H9 (cell line): ENCODE data around the gene CPNE7. TPM values are rescaled to one million over a fixed set of nuclear protein-coding genes. Genes with fewer than 3 reads are reported as not detected.
"Not testable (repeated sequence)": the region's sequence is repeated elsewhere in the genome, so short reads cannot be mapped to it uniquely, and the experiment has no call there.

Experiments
- DNase-seq: peaks from one replicate; pipeline ENCODE4 v3.0.0-alpha.2; 2017
- H2AFZ ChIP-seq: one replicate; pipeline ENCODE4 v1.6.1; 2013; ENCODE audit warnings: mild to moderate bottlenecking, low read length, control low read depth, moderate library complexity
- H2AK5ac ChIP-seq: 2 replicates; pipeline ENCODE4 v1.6.1; 2013; ENCODE audit warnings: low read length, control low read depth, mixed read lengths; ENCODE audit not compliant: insufficient read length
- H2BK120ac ChIP-seq: one replicate; pipeline ENCODE4 v1.6.1; 2013; ENCODE audit warnings: low read depth, mild to moderate bottlenecking, low read length, control low read depth, inconsistent platforms; ENCODE audit not compliant: poor library complexity, severe bottlenecking
- H2BK12ac ChIP-seq: 2 replicates; pipeline ENCODE4 v1.6.1; 2013; ENCODE audit warnings: low read length, control low read depth, mixed read lengths, low read depth; ENCODE audit not compliant: insufficient read length
- H2BK15ac ChIP-seq: 2 replicates; pipeline ENCODE4 v1.6.1; 2013; ENCODE audit warnings: low read depth, low read length, control low read depth
- H2BK20ac ChIP-seq: one replicate; pipeline ENCODE4 v1.6.1; 2013; ENCODE audit warnings: low read depth, mild to moderate bottlenecking, low read length, control low read depth, inconsistent platforms; ENCODE audit not compliant: poor library complexity, severe bottlenecking
- H2BK5ac ChIP-seq: 2 replicates; pipeline ENCODE4 v1.6.1; 2013; ENCODE audit warnings: low read length, control low read depth, mixed read lengths; ENCODE audit not compliant: insufficient read length
- H3K14ac ChIP-seq: 2 replicates; pipeline ENCODE4 v1.6.1; 2013; ENCODE audit warnings: low read length, control low read depth; ENCODE audit not compliant: insufficient read depth
- H3K18ac ChIP-seq: 2 replicates; pipeline ENCODE4 v1.6.1; 2013; ENCODE audit warnings: low read depth, mild to moderate bottlenecking, mixed read lengths, low read length, control low read depth; ENCODE audit not compliant: insufficient read length
- H3K23ac ChIP-seq: 2 replicates; pipeline ENCODE4 v1.6.1; 2013; ENCODE audit warnings: low read length, control low read depth, mixed read lengths, low read depth; ENCODE audit not compliant: insufficient read length
- H3K23me2 ChIP-seq: 2 replicates; pipeline ENCODE4 v1.6.1; 2013; ENCODE audit warnings: low read depth, mild to moderate bottlenecking, mixed read lengths, low read length, control low read depth; ENCODE audit not compliant: insufficient read length, poor library complexity, severe bottlenecking
- H3K27ac ChIP-seq: 2 replicates; pipeline ENCODE4 v1.5.1; 2013; ENCODE audit warnings: low read length, control low read depth, mixed read lengths, low read depth; ENCODE audit not compliant: insufficient read length
- H3K27me3 ChIP-seq: 2 replicates; pipeline ENCODE4 v1.6.1; 2013; ENCODE audit warnings: low read length, control low read depth, inconsistent platforms; ENCODE audit not compliant: insufficient read depth
- H3K4ac ChIP-seq: 2 replicates; pipeline ENCODE4 v1.6.1; 2013; ENCODE audit warnings: low read depth, mild to moderate bottlenecking, control low read depth, inconsistent platforms, low read length, moderate library complexity
- H3K4me1 ChIP-seq: 2 replicates; pipeline ENCODE4 v1.6.1; 2013; ENCODE audit warnings: low read length, control low read depth, inconsistent platforms; ENCODE audit not compliant: insufficient read depth
- H3K4me2 ChIP-seq: 2 replicates; pipeline ENCODE4 v1.6.1; 2013; ENCODE audit warnings: low read length, control low read depth, mixed read lengths; ENCODE audit not compliant: insufficient read length, insufficient read depth
- H3K56ac ChIP-seq: 2 replicates; pipeline ENCODE4 v1.6.1; 2013; ENCODE audit warnings: low read depth, mild to moderate bottlenecking, mixed read lengths, low read length, control low read depth; ENCODE audit not compliant: insufficient read length
- H3K79me1 ChIP-seq: 2 replicates; pipeline ENCODE4 v1.6.1; 2013; ENCODE audit warnings: low read depth, mild to moderate bottlenecking, moderate library complexity, low read length, control low read depth, inconsistent platforms; ENCODE audit not compliant: insufficient read depth, poor library complexity, severe bottlenecking
- H3K79me2 ChIP-seq: 2 replicates; pipeline ENCODE4 v1.6.1; 2013; ENCODE audit warnings: low read length, control low read depth, inconsistent platforms; ENCODE audit not compliant: insufficient read depth
- H3K9ac ChIP-seq: 2 replicates; pipeline ENCODE4 v1.6.1; 2013; ENCODE audit warnings: low read length, control low read depth, mixed read lengths; ENCODE audit not compliant: insufficient read length; ENCODE audit errors: extremely low read depth
- H3K9me3 ChIP-seq: one replicate; pipeline ENCODE4 v1.6.1; 2013; ENCODE audit warnings: low read depth, low read length, inconsistent platforms; ENCODE audit not compliant: control insufficient read depth
- H3T11ph ChIP-seq: one replicate; pipeline ENCODE4 v1.6.1; 2013; ENCODE audit warnings: mild to moderate bottlenecking, low read length, control low read depth, inconsistent platforms
- H4K20me1 ChIP-seq: one replicate; pipeline ENCODE4 v1.6.1; 2013; ENCODE audit not compliant: control insufficient read depth, insufficient read length, insufficient read depth
- H4K5ac ChIP-seq: 2 replicates; pipeline ENCODE4 v1.6.1; 2013; ENCODE audit warnings: low read depth, mild to moderate bottlenecking, mixed read lengths, low read length, control low read depth; ENCODE audit not compliant: insufficient read length
- H4K8ac ChIP-seq: replicated peaks from 2 replicates; pipeline ENCODE4 v1.6.1; 2013; ENCODE audit warnings: low read length, control low read depth, mixed read lengths, low read depth; ENCODE audit not compliant: insufficient read length
- H4K91ac ChIP-seq: 2 replicates; pipeline ENCODE4 v1.6.1; 2013; ENCODE audit warnings: low read depth, mild to moderate bottlenecking, moderate library complexity, mixed read lengths, low read length, control low read depth; ENCODE audit not compliant: insufficient read length
- H3K27ac Mint-ChIP-seq, 3 experiments: 2 replicates in 2 of 3; 3 replicates in 1 of 3; pipeline ENCODE4 v1.8.0; 2020 to 2021; ENCODE audit warnings: mixed read lengths in 3 of 3, mild to moderate bottlenecking in 1 of 3, moderate library complexity in 1 of 3
- H3K27me3 Mint-ChIP-seq: 2 replicates; pipeline ENCODE4 v1.8.0; 2021; ENCODE audit warnings: low read depth, mild to moderate bottlenecking, moderate library complexity, mixed read lengths
- H3K36me3 Mint-ChIP-seq, 3 experiments: 2 replicates in 2 of 3; 3 replicates in 1 of 3; pipeline ENCODE4 v1.8.0; 2020 to 2021; ENCODE audit warnings: low read depth in 3 of 3, mixed read lengths in 3 of 3; ENCODE audit not compliant: insufficient read depth in 1 of 3
- H3K4me1 Mint-ChIP-seq, 2 experiments: 2 replicates each; pipeline ENCODE4 v1.8.0; 2020; ENCODE audit warnings: mixed read lengths in 2 of 2
- H3K4me3 Mint-ChIP-seq, 2 experiments: 2 replicates in 1 of 2; 3 replicates in 1 of 2; pipeline ENCODE4 v1.8.0; 2020 to 2021; ENCODE audit warnings: mild to moderate bottlenecking in 2 of 2, mixed read lengths in 2 of 2, moderate library complexity in 1 of 2
- H3K9me3 Mint-ChIP-seq, 2 experiments: 2 replicates in 1 of 2; 3 replicates in 1 of 2; pipeline ENCODE4 v1.8.0; 2020; ENCODE audit warnings: mild to moderate bottlenecking in 2 of 2, mixed read lengths in 2 of 2, moderate library complexity in 1 of 2
- CTCF ChIP-seq: fragments of 200-600 bp; sonication (generic); conservative IDR thresholded peaks from 3 replicates; pipeline ENCODE4 v1.8.0; 2021; ENCODE audit warnings: antibody characterized with exemption, mild to moderate bottlenecking
- WGBS: extraction: QIAGEN DNeasy Blood & Tissue Kit; methylation state at CpG from one replicate; pipeline ENCODE4 v1.1.7; 2013; ENCODE audit warnings: missing lambda C conversion rate, low lambda C conversion rate, mixed read lengths; ENCODE audit not compliant: insufficient read length; ENCODE audit errors: extremely low coverage; 5-methylcytosine and 5-hydroxymethylcytosine counted together
- total RNA-seq: library from RNA; stranded (reverse); gene quantifications from 2 replicates; pipeline ENCODE4 v1.2.1, GENCODE V29; 2021

Gene CPNE7
- total RNA-seq, 1 experiment from 2014 or later, result 23.4 TPM

GRCh38 chr16:89633064-89633631 lies 57.6 kb downstream of the CPNE7 start:
- Mint-ChIP-seq H3K4me3 (no peak overlapping the region), H3K27ac (no peak overlapping the region), H3K36me3 (no peaks in the 10 kb centered on the region), H3K9me3 (no peaks in the 10 kb centered on the region), H3K27me3 (peaks cover 16% of the 10 kb centered on the region), H3K4me1 (peaks cover 0 to 4% of the 10 kb centered on the region in 2 experiments; a peak in 2 of 4 replicates)
- Histone ChIP-seq H3K79me2 (no peaks in the 10 kb centered on the region), H3K79me1 (no peaks in the 10 kb centered on the region), H2AK5ac (no peak overlapping the region), H2BK12ac (no peak overlapping the region), H2BK5ac (no peak overlapping the region), H3K27me3 (peaks cover 2% of the 10 kb centered on the region; the same call in 1 of the 2 replicates), H2BK20ac (no peak overlapping the region), H3K14ac (no peak overlapping the region; the same call in 1 of the 2 replicates), H3K23me2 (no peaks in the 10 kb centered on the region), H3K27ac (no peak overlapping the region), H4K20me1 (no peaks in the 10 kb centered on the region), H3K4ac (no peak overlapping the region), H2AFZ (no peak overlapping the region), H2BK120ac (no peak overlapping the region), H3K9me3 (no peaks in the 10 kb centered on the region), H3K9ac (no peak overlapping the region), H3K23ac (no peak overlapping the region), H4K91ac (no peak overlapping the region), H3K4me1 (no peaks in the 10 kb centered on the region), H2BK15ac (0 out of 2 replicates have a peak overlapping the region, but pooled peaks have one; percentile 54), H3K56ac (no peak overlapping the region), H3K18ac (no peak overlapping the region), H4K8ac (no peak overlapping the region), H4K5ac (no peak overlapping the region), H3T11ph (no peak overlapping the region), H3K4me2 (no peak overlapping the region)
- WGBS, result no CpG with 5 or more reads among the region's 19 CpGs
- no peak for DNase-seq
- TF ChIP-seq CTCF, result no peak

DNA sequence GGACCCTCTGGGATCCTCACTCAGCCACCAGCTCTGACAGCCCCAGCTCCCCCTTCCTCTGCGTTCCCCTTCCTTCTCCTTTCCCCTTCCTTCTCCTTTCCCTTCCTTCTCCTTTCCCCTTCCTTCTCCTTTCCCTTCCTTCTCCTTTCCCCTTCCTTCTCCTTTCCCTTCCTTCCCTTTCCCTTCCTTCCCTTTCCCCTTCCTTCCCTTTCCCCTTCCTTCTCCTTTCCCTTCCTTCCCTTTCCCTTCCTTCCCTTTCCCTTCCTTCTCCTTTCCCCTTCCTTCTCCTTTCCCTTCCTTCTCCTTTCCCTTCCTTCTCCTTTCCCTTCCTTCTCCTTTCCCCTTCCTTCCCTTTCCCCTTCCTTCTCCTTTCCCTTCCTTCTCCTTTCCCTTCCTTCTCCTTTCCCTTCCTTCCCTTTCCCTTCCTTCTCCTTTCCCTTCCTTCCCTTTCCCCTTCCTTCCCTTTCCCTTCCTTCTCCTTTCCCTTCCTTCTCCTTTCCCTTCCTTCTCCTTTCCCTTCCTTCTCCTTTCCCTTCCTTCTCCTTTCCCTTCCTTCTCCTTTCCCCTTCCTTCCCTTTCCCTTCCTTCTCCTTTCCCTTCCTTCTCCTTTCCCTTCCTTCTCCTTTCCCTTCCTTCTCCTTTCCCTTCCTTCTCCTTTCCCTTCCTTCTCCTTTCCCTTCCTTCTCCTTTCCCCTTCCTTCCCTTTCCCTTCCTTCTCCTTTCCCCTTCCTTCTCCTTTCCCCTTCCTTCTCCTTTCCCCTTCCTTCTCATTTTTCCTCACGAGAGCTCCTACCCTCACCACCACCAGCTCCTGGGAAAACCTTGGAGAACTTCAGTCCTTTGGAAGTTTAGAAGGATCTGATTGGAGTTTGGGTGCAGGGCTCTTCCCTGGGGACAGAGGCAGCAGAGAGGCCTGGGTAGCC lies 59.2 kb downstream of the CPNE7 start:
- not testable (repeated sequence) for H3K4me2 ChIP-seq, H3T11ph ChIP-seq, H4K8ac ChIP-seq, H2BK20ac ChIP-seq, H3K79me2 ChIP-seq, H3K9me3 Mint-ChIP-seq, H3K36me3 Mint-ChIP-seq, DNase-seq, H3K27me3 ChIP-seq, H4K5ac ChIP-seq, H2BK5ac ChIP-seq, H2BK12ac ChIP-seq, H3K23me2 ChIP-seq, H3K4me1 ChIP-seq, H2AFZ ChIP-seq, H3K14ac ChIP-seq, H3K18ac ChIP-seq, H3K4ac ChIP-seq, H3K79me1 ChIP-seq, H3K4me3 Mint-ChIP-seq, H3K4me1 Mint-ChIP-seq, H4K91ac ChIP-seq, H3K23ac ChIP-seq, H3K9me3 ChIP-seq, H3K27ac Mint-ChIP-seq, H3K9ac ChIP-seq, H2BK15ac ChIP-seq, H3K27ac ChIP-seq, H4K20me1 ChIP-seq, H3K56ac ChIP-seq, H2AK5ac ChIP-seq, H2BK120ac ChIP-seq
- H3K27me3 Mint-ChIP-seq, result peaks cover 16% of the 10 kb centered on the region
- 100% methylated on average over 1 of the region's 2 CpGs for WGBS
